NCI-H1436 treated with DMSO at 0.1 percent for 48 hours (cell line): ENCODE measurements around the gene MN1.

ENCODE experiments used
- DNase-seq: peaks from one replicate; lab custom pipeline; 2025; lab: John Stamatoyannopoulos, UW

The MN1 gene

DNA sequence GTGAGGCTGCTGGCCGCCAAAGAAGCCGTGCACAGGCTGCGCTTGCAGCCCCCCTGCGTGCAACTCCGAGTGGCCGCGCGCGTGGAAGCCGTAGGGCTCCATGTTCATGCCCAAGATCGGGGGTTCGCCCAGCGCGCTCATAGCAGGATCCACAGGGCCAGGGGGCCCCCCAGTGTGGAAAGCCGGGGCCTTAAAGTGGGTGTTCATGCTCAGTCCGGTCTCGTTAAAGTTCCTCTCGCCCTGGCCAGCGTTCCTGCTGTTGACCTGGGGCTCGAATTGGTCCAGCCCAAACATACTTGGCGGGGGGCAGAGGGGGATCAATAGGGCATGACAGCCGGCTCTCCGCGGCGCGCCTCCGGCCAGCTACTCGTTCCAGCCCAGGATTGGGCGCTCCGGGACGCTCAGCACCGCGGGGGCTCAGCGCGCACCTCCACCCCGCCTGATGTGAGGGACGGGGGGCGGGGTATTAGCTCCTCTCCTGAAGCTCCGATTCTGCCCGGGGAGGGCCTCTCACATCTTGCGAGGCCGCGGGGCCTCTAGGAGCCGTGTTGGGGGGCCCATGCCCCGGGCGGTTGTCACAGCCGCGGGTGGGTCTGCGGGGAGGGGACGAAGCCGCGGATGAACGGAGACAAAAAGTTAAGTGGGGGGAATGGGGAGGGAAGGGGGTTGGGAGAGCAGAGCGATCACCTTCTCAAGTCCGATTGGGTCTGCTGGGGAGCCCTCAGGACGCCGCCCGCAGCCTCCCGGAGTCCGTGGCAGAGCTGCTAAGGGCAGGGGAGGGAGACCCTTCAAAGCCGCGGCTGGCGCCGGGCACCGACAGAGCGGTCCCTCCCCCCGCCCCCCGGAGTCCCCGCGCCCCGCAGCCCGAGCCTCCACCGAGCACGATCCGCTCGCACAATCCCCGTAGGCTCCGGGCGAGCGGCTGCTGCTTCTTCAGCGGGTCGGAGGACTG lies 1.0 kb downstream of the MN1 start:
- DNase-seq: no peak

DNA sequence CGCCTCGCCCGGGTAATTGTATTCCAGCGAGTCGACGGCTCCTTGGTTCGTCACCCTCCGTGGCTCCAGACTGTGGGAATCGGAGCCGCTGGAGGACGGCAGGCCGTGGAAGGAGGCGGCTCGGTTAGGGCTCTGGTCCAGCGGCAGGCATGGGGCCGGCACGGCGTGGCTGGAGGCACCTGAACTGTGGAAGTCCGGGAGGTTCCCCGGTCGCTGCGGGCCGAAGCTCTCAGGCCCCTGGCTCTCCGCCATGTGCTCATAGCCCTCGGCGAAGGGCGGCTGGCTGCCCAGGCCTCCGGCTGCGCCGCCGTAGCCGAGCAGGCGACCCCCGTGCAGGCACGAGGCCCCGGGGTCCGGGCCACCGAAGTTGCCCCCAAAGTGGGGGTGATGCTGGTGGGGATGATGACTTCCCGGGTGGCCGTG lies 1.7 kb downstream of the MN1 start:
- no peak for DNase-seq

DNA sequence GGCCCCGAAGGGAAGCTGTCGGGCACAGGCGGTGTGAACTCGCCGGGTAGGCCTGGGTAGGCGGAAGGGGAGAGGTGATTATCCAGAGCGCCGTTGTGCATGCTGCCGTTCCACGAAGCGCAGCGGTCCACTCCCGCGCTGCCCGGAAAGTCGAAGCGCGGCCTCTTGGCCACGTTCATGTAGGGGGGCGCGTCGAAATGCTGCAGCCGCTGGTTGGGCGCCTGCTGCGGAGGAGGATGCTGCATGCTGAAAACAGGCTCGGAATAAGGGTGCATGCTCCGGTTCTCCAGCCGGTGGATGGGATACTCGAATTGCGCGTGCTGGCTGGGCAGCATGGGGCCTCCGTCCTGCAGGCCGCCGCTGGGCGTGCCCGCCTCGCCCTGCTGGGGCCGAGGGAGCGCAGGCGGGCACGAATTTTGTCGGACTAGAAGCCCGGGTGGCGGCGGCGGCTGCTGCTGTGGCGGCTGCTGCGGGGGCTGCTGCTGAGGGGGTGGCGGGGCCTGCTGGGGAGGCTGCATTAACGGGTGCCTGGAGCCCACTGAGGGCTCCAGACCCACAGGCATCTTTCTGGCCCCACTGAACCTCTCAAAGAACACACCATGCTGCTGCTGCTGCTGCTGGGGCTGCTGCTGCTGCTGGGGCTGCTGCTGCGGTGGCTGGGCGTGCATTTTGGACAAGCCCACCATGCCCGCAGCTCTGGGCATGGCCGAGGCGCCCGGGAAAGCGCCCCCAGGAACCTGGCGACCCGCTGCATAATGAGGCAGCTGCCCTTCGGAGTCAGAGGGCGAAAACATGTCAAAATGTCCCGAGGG lies 2.3 kb downstream of the MN1 start:
- DNase-seq: no peak

DNA sequence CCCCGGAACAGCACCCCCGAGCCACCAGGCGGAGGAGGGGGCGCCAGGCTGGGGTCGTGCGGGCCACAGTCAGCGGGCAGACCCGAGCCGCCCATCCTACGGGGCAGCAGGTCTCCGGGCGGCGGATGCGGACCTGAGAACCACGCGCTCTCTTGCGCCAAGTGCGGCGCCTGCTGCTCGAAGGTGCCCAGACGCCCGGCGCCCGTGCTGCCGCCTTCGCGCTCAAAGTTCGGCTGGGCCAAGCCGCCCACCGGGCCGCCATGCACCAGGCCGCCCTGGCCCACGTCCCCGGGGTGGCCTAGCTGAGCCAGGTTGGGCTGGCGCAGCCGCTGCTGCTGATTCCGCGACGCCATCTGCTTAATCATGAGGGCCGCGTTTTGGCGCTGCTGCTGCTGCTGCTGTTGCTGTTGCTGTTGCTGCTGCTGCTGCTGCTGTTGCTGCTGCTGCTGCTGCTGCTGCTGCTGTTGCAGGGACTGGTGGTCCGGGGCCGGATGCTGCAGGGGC lies 3.0 kb downstream of the MN1 start:
- no peak for DNase-seq

GRCh38 chr22:27797520-27798391 lies 3.8 kb downstream of the MN1 start:
- no peak for DNase-seq

- DNase-seq: no peak
Measured at GRCh38 chr22:27796829-27797519, 4.6 kb downstream of the MN1 start.

GRCh38 chr22:27795696-27796517 lies 5.6 kb downstream of the MN1 start:
- no peak for DNase-seq

DNA sequence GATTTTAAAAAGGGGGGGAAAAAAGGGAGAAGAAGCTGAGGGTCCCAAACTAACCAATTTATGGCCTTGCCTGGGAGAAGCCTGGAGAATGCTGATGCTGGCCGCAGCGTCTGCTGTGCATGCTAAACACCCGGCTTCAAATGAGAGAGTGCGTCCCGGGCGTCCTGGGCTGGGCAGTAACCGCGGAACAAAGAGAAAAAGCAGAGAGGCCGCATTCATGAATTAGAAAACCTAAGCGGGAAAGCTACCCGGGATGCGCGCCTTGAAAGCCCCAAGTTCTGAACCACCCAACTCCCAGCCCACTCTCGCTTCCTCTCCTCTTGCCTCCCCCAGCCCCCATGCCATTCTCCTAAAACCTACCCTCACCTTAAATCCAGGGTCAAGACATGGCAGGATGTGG lies 6.5 kb downstream of the MN1 start:
- DNase-seq: no peak

- DNase-seq: no peak
Measured at GRCh38 chr22:27794226-27794625, 7.3 kb downstream of the MN1 start.

GRCh38 chr22:27793576-27793975 lies 8.0 kb downstream of the MN1 start:
- no peak for DNase-seq

- DNase-seq: no peak
Measured at GRCh38 chr22:27792452-27793161, 8.9 kb downstream of the MN1 start.

DNA sequence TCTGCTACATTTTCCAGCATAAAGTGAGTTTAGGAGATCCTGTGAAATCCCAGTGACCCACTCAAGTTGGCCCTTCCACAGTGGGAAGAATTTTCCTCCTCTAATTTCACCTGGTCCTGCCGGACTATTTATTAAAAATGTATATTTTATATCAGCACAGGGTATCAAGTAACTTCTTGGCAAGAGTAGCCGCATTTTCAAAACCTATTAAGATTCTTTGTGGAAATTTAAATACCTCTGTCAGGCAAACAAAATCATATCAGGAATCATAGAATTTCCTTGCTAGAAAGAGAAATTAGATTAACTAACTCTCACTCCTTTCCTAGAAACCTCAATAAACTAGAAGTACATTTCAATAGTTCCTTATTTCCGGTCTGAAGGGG lies 9.7 kb downstream of the MN1 start:
- DNase-seq: no peak

- no peak for DNase-seq
Measured at GRCh38 chr22:27791159-27791858, 10.2 kb downstream of the MN1 start.

GRCh38 chr22:27790376-27791158 lies 11.0 kb downstream of the MN1 start:
- no peak for DNase-seq

- no peak for DNase-seq
Measured at GRCh38 chr22:27788500-27789288, 12.9 kb downstream of the MN1 start.

DNA sequence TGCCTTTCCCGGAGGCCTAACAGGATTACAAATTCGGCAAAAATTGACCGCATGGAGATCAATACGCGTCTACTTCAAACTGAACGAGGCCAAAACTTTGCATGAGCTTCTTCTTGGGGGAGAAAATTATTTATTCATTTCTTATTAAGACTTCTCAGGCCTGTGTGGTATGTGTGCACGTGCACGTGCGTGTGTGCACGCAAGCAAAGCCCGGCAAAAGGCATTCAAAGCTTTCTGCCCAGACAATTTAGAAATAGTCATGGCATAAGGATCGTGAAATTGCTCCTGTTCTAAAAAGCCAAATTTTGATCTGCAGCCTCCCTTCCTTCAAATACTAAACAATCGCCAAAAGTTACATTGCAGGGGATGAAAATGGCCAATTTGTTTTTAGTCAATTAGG lies 14.6 kb downstream of the MN1 start:
- DNase-seq: no peak

GRCh38 chr22:27786291-27786932 lies 15.1 kb downstream of the MN1 start:
- DNase-seq: no peak
